GM23338 (cell line): ENCODE results near the gene NDUFS4. TPM values are rescaled to one million over a fixed set of nuclear protein-coding genes. Genes with fewer than 3 reads are reported as not detected.

ENCODE experiments used
- ATAC-seq: fragments of 200-7000 bp; cut with Tn5 transposase; 3 replicates; pipeline ENCODE4 v1.9.1; 2020
- DNase-seq: peaks from one replicate; pipeline ENCODE4 v3.0.0-alpha.2; 2015; ENCODE audit warnings: low spot score
- H2AFZ ChIP-seq: fragments of 200-600 bp; sonication (generic); 2 replicates; pipeline ENCODE4 v1.8.0; 2016; ENCODE audit warnings: antibody characterized with exemption, mild to moderate bottlenecking, moderate library complexity
- H3F3A ChIP-seq: fragments of 200-600 bp; sonication (generic); replicated peaks from 2 replicates; pipeline ENCODE4 v1.8.0; 2017; ENCODE audit warnings: antibody characterized with exemption, mixed run types, low read depth
- H3K27ac ChIP-seq: fragments of 200-600 bp; sonication (generic); 2 replicates; pipeline ENCODE4 v1.6.1; 2016; ENCODE audit warnings: low read depth
- H3K27me3 ChIP-seq: fragments of 200-600 bp; sonication (generic); 2 replicates; pipeline ENCODE4 v1.8.0; 2016; ENCODE audit warnings: mild to moderate bottlenecking, mixed run types, moderate library complexity; ENCODE audit not compliant: insufficient read depth
- H3K36me3 ChIP-seq: fragments of 200-600 bp; sonication (generic); 2 replicates; pipeline ENCODE4 v1.8.0; 2016; ENCODE audit warnings: mild to moderate bottlenecking; ENCODE audit not compliant: insufficient read depth
- H3K4me1 ChIP-seq: fragments of 200-600 bp; sonication (generic); 2 replicates; pipeline ENCODE4 v1.8.0; 2016; ENCODE audit warnings: mild to moderate bottlenecking, moderate library complexity; ENCODE audit not compliant: insufficient read depth
- H3K4me2 ChIP-seq: fragments of 200-600 bp; sonication (generic); 2 replicates; pipeline ENCODE4 v1.7.1; 2017; ENCODE audit warnings: mixed run types
- H3K4me3 ChIP-seq: fragments of 200-600 bp; sonication (generic); 2 replicates; pipeline ENCODE4 v1.6.1; 2016; ENCODE audit warnings: mixed run types
- H3K79me2 ChIP-seq: fragments of 200-600 bp; sonication (generic); replicated peaks from 2 replicates; pipeline ENCODE4 v1.8.0; 2017; ENCODE audit warnings: mild to moderate bottlenecking; ENCODE audit not compliant: insufficient read depth
- H3K9me2 ChIP-seq: fragments of 200-600 bp; sonication (generic); 2 replicates; pipeline ENCODE4 v1.8.0; 2017; ENCODE audit not compliant: insufficient read depth
- H4K20me1 ChIP-seq: fragments of 200-600 bp; sonication (generic); replicated peaks from 2 replicates; pipeline ENCODE4 v1.8.0; 2017; ENCODE audit warnings: mild to moderate bottlenecking; ENCODE audit not compliant: insufficient read depth
- H3K27ac Mint-ChIP-seq: 2 replicates; pipeline ENCODE4 v1.8.0; 2020; ENCODE audit warnings: inconsistent platforms, mild to moderate bottlenecking, moderate library complexity, mixed read lengths
- H3K27me3 Mint-ChIP-seq: 3 replicates; pipeline ENCODE4 v1.8.0; 2022; ENCODE audit warnings: low read depth, mild to moderate bottlenecking, moderate library complexity, mixed read lengths, inconsistent platforms; ENCODE audit not compliant: insufficient read depth, poor library complexity
- H3K36me3 Mint-ChIP-seq: 3 replicates; pipeline ENCODE4 v1.8.0; 2021; ENCODE audit warnings: low read depth, mild to moderate bottlenecking, inconsistent platforms, moderate library complexity, mixed read lengths
- H3K4me1 Mint-ChIP-seq: 3 replicates; pipeline ENCODE4 v1.8.0; 2020; ENCODE audit warnings: mild to moderate bottlenecking, inconsistent platforms, mixed read lengths
- H3K4me3 Mint-ChIP-seq: 3 replicates; pipeline ENCODE4 v1.8.0; 2021; ENCODE audit warnings: moderate library complexity, mild to moderate bottlenecking, inconsistent platforms, mixed read lengths
- H3K9me3 Mint-ChIP-seq: 3 replicates; pipeline ENCODE4 v1.8.0; 2020; ENCODE audit warnings: moderate library complexity, mild to moderate bottlenecking, inconsistent platforms, mixed read lengths
- CREB1 ChIP-seq: fragments of 250-450 bp; sonication (Bioruptor Pico); IDR thresholded peaks from 2 replicates; pipeline ENCODE4 v1.5.0; 2020; ENCODE audit warnings: low read depth, mild to moderate bottlenecking, moderate library complexity
- CTCF ChIP-seq, 2 experiments: fragments of 200-600 bp in 1 of 2; sonication (generic) in 1 of 2; conservative IDR thresholded peaks; 2 replicates each; pipeline versions ENCODE4 v1.5.1 to v1.6.1; 2016 to 2017; ENCODE audit warnings: antibody characterized with exemption in 2 of 2, low read depth in 2 of 2, mild to moderate bottlenecking in 2 of 2, moderate library complexity in 1 of 2
- EZH2 ChIP-seq: fragments of 200-600 bp; sonication (generic); IDR thresholded peaks from one replicate; pipeline ENCODE4 v1.8.0; 2017; ENCODE audit warnings: antibody characterized with exemption, mild to moderate bottlenecking, low read depth; ENCODE audit not compliant: unreplicated experiment
- EZH2phosphoT487 ChIP-seq: fragments of 200-600 bp; sonication (generic); IDR thresholded peaks from one replicate; pipeline ENCODE4 v1.8.1; 2018; ENCODE audit warnings: antibody characterized with exemption; ENCODE audit not compliant: unreplicated experiment
- JUNB ChIP-seq: IDR thresholded peaks from one replicate; pipeline ENCODE4 v1.6.1; 2016; ENCODE audit warnings: antibody characterized with exemption; ENCODE audit not compliant: unreplicated experiment
- NANOG ChIP-seq: IDR thresholded peaks from 2 replicates; pipeline ENCODE4 v1.6.1; 2016; ENCODE audit warnings: antibody characterized with exemption, borderline replicate concordance
- POLR2AphosphoS5 ChIP-seq: IDR thresholded peaks from 2 replicates; pipeline ENCODE4 v1.6.1; 2016; ENCODE audit warnings: antibody characterized with exemption, low read depth
- STAT1 ChIP-seq: IDR thresholded peaks from one replicate; pipeline ENCODE4 v1.6.1; 2016; ENCODE audit warnings: antibody characterized with exemption; ENCODE audit not compliant: unreplicated experiment
- ZNF331 ChIP-seq: fragments of 250-450 bp; sonication (Bioruptor Pico); IDR thresholded peaks from 2 replicates; pipeline ENCODE4 v1.5.0; 2020; ENCODE audit warnings: low read depth, mild to moderate bottlenecking, moderate library complexity
- polyA plus RNA-seq: library from polyadenylated mRNA; unstranded; fragments of >200 nt; fragmentation: Nextera tagmentation; extraction: Ambion mirVana; gene quantifications from 2 replicates; pipeline ENCODE4 v1.2.1, GENCODE V29; 2016
- total RNA-seq: library from RNA; depleted of rRNA; stranded (reverse); fragments of >200 nt; shearing (Covaris generic); gene quantifications from 2 replicates; pipeline ENCODE4 v1.2.3, GENCODE V29; 2014
- TF ChIP-seq, protein P1 (sequence below): IDR thresholded peaks from one replicate; pipeline ENCODE4 v1.6.1; 2018; ENCODE audit warnings: antibody characterized with exemption; ENCODE audit not compliant: unreplicated experiment
- TF ChIP-seq, protein P2 (sequence below): IDR thresholded peaks from 2 replicates; pipeline ENCODE4 v1.6.1; 2016; ENCODE audit warnings: antibody characterized with exemption

The NDUFS4 gene
- total and polyA plus RNA-seq, 2 experiments from 2014 or later, result 65.6 to 151 TPM

GRCh38 chr5:53568871-53569270 lies 8.4 kb downstream of the NDUFS4 start (continued):
- TF ChIP-seq CTCF (conservative IDR thresholded peaks at IDR 0.05; ENCODE audit: low read depth in 2 of 2), result no peak
- no peak for TF ChIP-seq NANOG
- TF ChIP-seq JUNB, result no peak
- TF ChIP-seq POLR2AphosphoS5, result no peak
- no peak for TF ChIP-seq EZH2phosphoT487

- Histone ChIP-seq H4K20me1 (0 out of 2 replicates have a peak, but pooled peaks cover 5% of the 10 kb centered on the region), H3K27ac (no peak overlapping the region), H3K4me2 (no peak overlapping the region), H3K27me3 (no peaks in the 10 kb centered on the region), H3K36me3 (0 out of 2 replicates have a peak, but pooled peaks cover 3% of the 10 kb centered on the region), H3K4me1 (no peaks in the 10 kb centered on the region), H3F3A (no peaks in the 10 kb centered on the region), H3K9me2 (no peaks in the 10 kb centered on the region), H3K4me3 (no peak overlapping the region), H3K79me2 (peaks cover 100% of the 10 kb centered on the region), H2AFZ (no peak overlapping the region)
- Mint-ChIP-seq H3K27me3 (no peaks in the 10 kb centered on the region), H3K4me1 (peaks cover 6% of the 10 kb centered on the region; the same call in 2 of the 3 replicates), H3K4me3 (no peak overlapping the region), H3K9me3 (peaks cover 3% of the 10 kb centered on the region; the same call in 2 of the 3 replicates), H3K27ac (no peak overlapping the region), H3K36me3 (peaks cover 3% of the 10 kb centered on the region; the same call in 1 of the 3 replicates)
- ATAC-seq (no peak), DNase-seq (no peak)
- no peak for TF ChIP-seq NANOG
- TF ChIP-seq POLR2AphosphoS5, result no peak
- TF ChIP-seq CREB1 (CRISPR knock-in tag), result no peak
- TF ChIP-seq ZNF331, result no peak
- TF ChIP-seq CTCF (conservative IDR thresholded peaks at IDR 0.05; ENCODE audit: low read depth in 2 of 2), result no peak
- TF ChIP-seq, protein P1, sequence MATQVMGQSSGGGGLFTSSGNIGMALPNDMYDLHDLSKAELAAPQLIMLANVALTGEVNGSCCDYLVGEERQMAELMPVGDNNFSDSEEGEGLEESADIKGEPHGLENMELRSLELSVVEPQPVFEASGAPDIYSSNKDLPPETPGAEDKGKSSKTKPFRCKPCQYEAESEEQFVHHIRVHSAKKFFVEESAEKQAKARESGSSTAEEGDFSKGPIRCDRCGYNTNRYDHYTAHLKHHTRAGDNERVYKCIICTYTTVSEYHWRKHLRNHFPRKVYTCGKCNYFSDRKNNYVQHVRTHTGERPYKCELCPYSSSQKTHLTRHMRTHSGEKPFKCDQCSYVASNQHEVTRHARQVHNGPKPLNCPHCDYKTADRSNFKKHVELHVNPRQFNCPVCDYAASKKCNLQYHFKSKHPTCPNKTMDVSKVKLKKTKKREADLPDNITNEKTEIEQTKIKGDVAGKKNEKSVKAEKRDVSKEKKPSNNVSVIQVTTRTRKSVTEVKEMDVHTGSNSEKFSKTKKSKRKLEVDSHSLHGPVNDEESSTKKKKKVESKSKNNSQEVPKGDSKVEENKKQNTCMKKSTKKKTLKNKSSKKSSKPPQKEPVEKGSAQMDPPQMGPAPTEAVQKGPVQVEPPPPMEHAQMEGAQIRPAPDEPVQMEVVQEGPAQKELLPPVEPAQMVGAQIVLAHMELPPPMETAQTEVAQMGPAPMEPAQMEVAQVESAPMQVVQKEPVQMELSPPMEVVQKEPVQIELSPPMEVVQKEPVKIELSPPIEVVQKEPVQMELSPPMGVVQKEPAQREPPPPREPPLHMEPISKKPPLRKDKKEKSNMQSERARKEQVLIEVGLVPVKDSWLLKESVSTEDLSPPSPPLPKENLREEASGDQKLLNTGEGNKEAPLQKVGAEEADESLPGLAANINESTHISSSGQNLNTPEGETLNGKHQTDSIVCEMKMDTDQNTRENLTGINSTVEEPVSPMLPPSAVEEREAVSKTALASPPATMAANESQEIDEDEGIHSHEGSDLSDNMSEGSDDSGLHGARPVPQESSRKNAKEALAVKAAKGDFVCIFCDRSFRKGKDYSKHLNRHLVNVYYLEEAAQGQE, result no peak
- no peak for TF ChIP-seq EZH2
- no peak for TF ChIP-seq STAT1
- TF ChIP-seq, protein P2, sequence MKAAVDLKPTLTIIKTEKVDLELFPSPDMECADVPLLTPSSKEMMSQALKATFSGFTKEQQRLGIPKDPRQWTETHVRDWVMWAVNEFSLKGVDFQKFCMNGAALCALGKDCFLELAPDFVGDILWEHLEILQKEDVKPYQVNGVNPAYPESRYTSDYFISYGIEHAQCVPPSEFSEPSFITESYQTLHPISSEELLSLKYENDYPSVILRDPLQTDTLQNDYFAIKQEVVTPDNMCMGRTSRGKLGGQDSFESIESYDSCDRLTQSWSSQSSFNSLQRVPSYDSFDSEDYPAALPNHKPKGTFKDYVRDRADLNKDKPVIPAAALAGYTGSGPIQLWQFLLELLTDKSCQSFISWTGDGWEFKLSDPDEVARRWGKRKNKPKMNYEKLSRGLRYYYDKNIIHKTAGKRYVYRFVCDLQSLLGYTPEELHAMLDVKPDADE, result no peak
- no peak for TF ChIP-seq JUNB
These were observed 9.0 kb downstream of the NDUFS4 start for GRCh38 chr5:53569453-53569852.
